ENCODE data around the gene ANO10. TPM values are rescaled to one million over a fixed set of nuclear protein-coding genes. Genes with fewer than 3 reads are reported as not detected.
"Not testable (repeated sequence)": the region's sequence is repeated elsewhere in the genome, so short reads cannot be mapped to it uniquely, and the experiment has no call there.

ANO10 gene
- total RNA-seq, 1 donor from 2014 or later: 57.3 TPM

GRCh38 chr3:43497905-43498365 lies 123.9 kb downstream of the ANO10 start:
- Histone ChIP-seq H3K4me3 (ENCODE audit: low read depth, low read length) (no peak overlapping the region), H3K36me3 (ENCODE audit: control insufficient read depth, insufficient read depth, low read length) (no peaks in the 10 kb centered on the region), H3K27me3 (ENCODE audit: control insufficient read depth, insufficient read depth, low read length) (no peaks in the 10 kb centered on the region)
- DNase-seq (ENCODE audit: low read depth): no peak
- TF ChIP-seq CTCF (IDR thresholded peaks at IDR 0.05; ENCODE audit: insufficient read depth, low read length, poor library complexity, severe bottlenecking): no peak

- Histone ChIP-seq H3K36me3 (ENCODE audit: control insufficient read depth, insufficient read depth, low read length) (no peaks in the 10 kb centered on the region), H3K27me3 (ENCODE audit: control insufficient read depth, insufficient read depth, low read length) (no peaks in the 10 kb centered on the region), H3K4me3 (ENCODE audit: low read depth, low read length) (no peak overlapping the region)
- DNase-seq (ENCODE audit: low read depth): no peak
- TF ChIP-seq CTCF (IDR thresholded peaks at IDR 0.05; ENCODE audit: insufficient read depth, low read length, poor library complexity, severe bottlenecking): no peak
Measured at GRCh38 chr3:43497422-43497821, 124.4 kb downstream of the ANO10 start.

GRCh38 chr3:43496740-43497375 lies 125.0 kb downstream of the ANO10 start:
- Histone ChIP-seq H3K36me3 (ENCODE audit: control insufficient read depth, insufficient read depth, low read length) (no peaks in the 10 kb centered on the region), H3K4me3 (ENCODE audit: low read depth, low read length) (no peak overlapping the region), H3K27me3 (ENCODE audit: control insufficient read depth, insufficient read depth, low read length) (no peaks in the 10 kb centered on the region)
- DNase-seq (ENCODE audit: low read depth): no peak
- TF ChIP-seq CTCF (IDR thresholded peaks at IDR 0.05; ENCODE audit: insufficient read depth, low read length, poor library complexity, severe bottlenecking): no peak

GRCh38 chr3:43492932-43493331 lies 128.9 kb downstream of the ANO10 start:
- H3K27me3 ChIP-seq (ENCODE audit: control insufficient read depth, insufficient read depth, low read length); DNase-seq (ENCODE audit: low read depth); H3K4me3 ChIP-seq (ENCODE audit: low read depth, low read length); H3K36me3 ChIP-seq (ENCODE audit: control insufficient read depth, insufficient read depth, low read length): not testable (repeated sequence)

GRCh38 chr3:43491807-43492206 lies 130.0 kb downstream of the ANO10 start:
- not testable (repeated sequence) for DNase-seq (ENCODE audit: low read depth); H3K36me3 ChIP-seq (ENCODE audit: control insufficient read depth, insufficient read depth, low read length); H3K27me3 ChIP-seq (ENCODE audit: control insufficient read depth, insufficient read depth, low read length); H3K4me3 ChIP-seq (ENCODE audit: low read depth, low read length)

GRCh38 chr3:43490640-43491185 lies 131.1 kb downstream of the ANO10 start:
- Histone ChIP-seq H3K36me3 (ENCODE audit: control insufficient read depth, insufficient read depth, low read length) (no peaks in the 10 kb centered on the region), H3K27me3 (ENCODE audit: control insufficient read depth, insufficient read depth, low read length) (no peaks in the 10 kb centered on the region), H3K4me3 (ENCODE audit: low read depth, low read length) (no peak overlapping the region)
- TF ChIP-seq CTCF (IDR thresholded peaks at IDR 0.05; ENCODE audit: insufficient read depth, low read length, poor library complexity, severe bottlenecking): no peak
- no peak for DNase-seq (ENCODE audit: low read depth)

GRCh38 chr3:43489930-43490329 lies 131.9 kb downstream of the ANO10 start:
- no peaks in the 10 kb centered on the region for H3K36me3 ChIP-seq (ENCODE audit: control insufficient read depth, insufficient read depth, low read length)
- H3K4me3 ChIP-seq (ENCODE audit: low read depth, low read length): no peak overlapping the region
- no peak for TF ChIP-seq CTCF (IDR thresholded peaks at IDR 0.05; ENCODE audit: insufficient read depth, low read length, poor library complexity, severe bottlenecking)
- DNase-seq (ENCODE audit: low read depth): no peak
- no peaks in the 10 kb centered on the region for H3K27me3 ChIP-seq (ENCODE audit: control insufficient read depth, insufficient read depth, low read length)
